22Rv1 (cell line): ENCODE results near the gene ZNF746.

ENCODE experiments used
- ZFX ChIP-seq: fragments of 450-650 bp; IDR thresholded peaks from 2 replicates; pipeline ENCODE4 v1.6.1; 2017; ENCODE audit warnings: antibody characterized with exemption, borderline replicate concordance
- TF ChIP-seq, protein P1 (sequence below): fragments of 450-650 bp; IDR thresholded peaks from 2 replicates; pipeline ENCODE4 v1.5.1; 2017; ENCODE audit warnings: mild to moderate bottlenecking

DNA sequence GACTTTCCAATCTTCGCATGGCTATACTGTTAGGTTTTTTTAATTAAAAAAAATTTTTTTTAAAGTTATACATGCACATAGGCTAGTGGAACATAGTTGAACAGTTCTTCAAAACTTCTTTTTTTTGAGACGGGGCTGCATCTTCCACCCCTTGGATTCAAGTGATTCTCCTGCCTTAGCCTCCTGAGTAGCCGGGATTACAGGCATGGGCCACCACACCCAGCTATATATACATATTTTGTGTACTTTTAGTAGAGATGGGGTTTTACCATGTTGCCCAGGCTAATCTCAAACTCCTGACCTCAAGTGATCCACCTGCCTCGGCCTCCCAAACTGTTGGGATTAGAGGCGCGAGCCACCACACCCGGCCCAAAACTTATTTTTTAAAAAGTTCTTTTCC is 54.1 kb downstream of the ZNF746 start:
- TF ChIP-seq, protein P1, sequence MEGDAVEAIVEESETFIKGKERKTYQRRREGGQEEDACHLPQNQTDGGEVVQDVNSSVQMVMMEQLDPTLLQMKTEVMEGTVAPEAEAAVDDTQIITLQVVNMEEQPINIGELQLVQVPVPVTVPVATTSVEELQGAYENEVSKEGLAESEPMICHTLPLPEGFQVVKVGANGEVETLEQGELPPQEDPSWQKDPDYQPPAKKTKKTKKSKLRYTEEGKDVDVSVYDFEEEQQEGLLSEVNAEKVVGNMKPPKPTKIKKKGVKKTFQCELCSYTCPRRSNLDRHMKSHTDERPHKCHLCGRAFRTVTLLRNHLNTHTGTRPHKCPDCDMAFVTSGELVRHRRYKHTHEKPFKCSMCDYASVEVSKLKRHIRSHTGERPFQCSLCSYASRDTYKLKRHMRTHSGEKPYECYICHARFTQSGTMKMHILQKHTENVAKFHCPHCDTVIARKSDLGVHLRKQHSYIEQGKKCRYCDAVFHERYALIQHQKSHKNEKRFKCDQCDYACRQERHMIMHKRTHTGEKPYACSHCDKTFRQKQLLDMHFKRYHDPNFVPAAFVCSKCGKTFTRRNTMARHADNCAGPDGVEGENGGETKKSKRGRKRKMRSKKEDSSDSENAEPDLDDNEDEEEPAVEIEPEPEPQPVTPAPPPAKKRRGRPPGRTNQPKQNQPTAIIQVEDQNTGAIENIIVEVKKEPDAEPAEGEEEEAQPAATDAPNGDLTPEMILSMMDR = no peak
- TF ChIP-seq ZFX = no peak
